Measurements from ENCODE around the gene CENPO. TPM values are rescaled to one million over a fixed set of nuclear protein-coding genes. Genes with fewer than 3 reads are reported as not detected.
"Not testable (repeated sequence)": the region's sequence is repeated elsewhere in the genome, so short reads cannot be mapped to it uniquely, and the experiment has no call there.

The CENPO gene
- total and polyA plus RNA-seq, 5 donors from 2014 or later: 1.2 to 9.2 (median 3.6) TPM

DNA sequence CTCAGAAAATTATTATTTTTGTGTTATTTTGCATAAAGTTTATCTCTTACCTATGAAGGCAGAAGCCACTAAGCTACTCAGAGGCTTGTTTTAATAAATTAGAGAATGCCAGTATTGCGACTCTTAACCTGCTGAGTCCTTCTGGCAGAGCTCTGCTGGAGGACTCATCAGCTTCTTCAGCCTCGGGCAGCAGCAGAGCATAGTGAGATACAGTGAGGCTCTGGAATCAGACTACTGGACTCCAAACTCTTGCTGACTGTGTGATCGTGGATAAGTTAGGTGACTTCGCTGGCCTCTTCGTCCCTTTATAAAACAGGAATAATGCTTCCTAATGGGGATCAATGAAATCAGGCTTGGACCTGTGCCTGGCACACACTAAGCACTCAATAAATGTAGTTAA lies 1.8 kb upstream of the CENPO start:
- no peak overlapping the region for H3K4me3 ChIP-seq (ENCODE audit: low read depth, low read length)
- H3K27ac Mint-ChIP-seq: no peak overlapping the region
- H3K36me3 Mint-ChIP-seq: peaks cover 11% of the 10 kb centered on the region
- ATAC-seq (ENCODE audit: low read depth in 2 of 2) (no peak), DNase-seq (no peak)
- H3K27me3 ChIP-seq (ENCODE audit: control insufficient read depth, insufficient read depth, low read length): no peaks in the 10 kb centered on the region
- H3K9me3 Mint-ChIP-seq: peaks cover 0 to 2% (median 0%) of the 10 kb centered on the region in 7 donors
- peaks cover 5% of the 10 kb centered on the region for H3K36me3 ChIP-seq (ENCODE audit: control insufficient read depth, insufficient read depth, low read length)
- no peaks in the 10 kb centered on the region for H3K9me3 ChIP-seq (ENCODE audit: control insufficient read depth in 2 of 2, low read length in 2 of 2)
- no peaks in the 10 kb centered on the region for H3K27me3 Mint-ChIP-seq
- H3K4me1 ChIP-seq (ENCODE audit: control insufficient read depth, insufficient read depth, low read length, poor library complexity, severe bottlenecking): peaks cover 19% of the 10 kb centered on the region
- H3K27ac ChIP-seq (ENCODE audit: insufficient read depth, low read length, poor library complexity, severe bottlenecking): no peak overlapping the region
- peaks cover 8 to 30% (median 17%) of the 10 kb centered on the region in 4 donors for H3K4me1 Mint-ChIP-seq
- H3K4me3 Mint-ChIP-seq: peak overlapping the region in 2 of 4 donors; percentile 54 to 98

GRCh38 chr2:24792542-24792873 lies 717 bp upstream of the CENPO start:
- Mint-ChIP-seq H3K27me3 (no peaks in the 10 kb centered on the region), H3K9me3 (peaks cover 0 to 2% (median 0%) of the 10 kb centered on the region in 7 donors), H3K36me3 (peaks cover 21% of the 10 kb centered on the region), H3K4me1 (peaks cover 11 to 41% (median 20%) of the 10 kb centered on the region in 4 donors), H3K4me3 (peak overlapping the region; percentile 98 to 99 (median 98)), H3K27ac (peak overlapping the region; percentile 99)
- H3K9me3 ChIP-seq (ENCODE audit: control insufficient read depth in 2 of 2, low read length in 2 of 2): no peaks in the 10 kb centered on the region
- H3K36me3 ChIP-seq (ENCODE audit: control insufficient read depth, insufficient read depth, low read length): peaks cover 5% of the 10 kb centered on the region
- H3K4me3 ChIP-seq (ENCODE audit: low read depth, low read length): peak overlapping the region; percentile 89
- ATAC-seq (ENCODE audit: low read depth in 2 of 2) (no peak), DNase-seq (no peak)
- H3K27ac ChIP-seq (ENCODE audit: insufficient read depth, low read length, poor library complexity, severe bottlenecking): peak overlapping the region; percentile 92
- H3K4me1 ChIP-seq (ENCODE audit: control insufficient read depth, insufficient read depth, low read length, poor library complexity, severe bottlenecking): peaks cover 19% of the 10 kb centered on the region
- no peaks in the 10 kb centered on the region for H3K27me3 ChIP-seq (ENCODE audit: control insufficient read depth, insufficient read depth, low read length)

- Histone ChIP-seq H3K27ac (ENCODE audit: insufficient read depth, low read length, poor library complexity, severe bottlenecking) (peak overlapping the region; percentile 31), H3K9me3 (ENCODE audit: control insufficient read depth in 2 of 2, low read length in 2 of 2) (no peaks in the 10 kb centered on the region), H3K36me3 (ENCODE audit: control insufficient read depth, insufficient read depth, low read length) (peaks cover 5% of the 10 kb centered on the region), H3K4me1 (ENCODE audit: control insufficient read depth, insufficient read depth, low read length, poor library complexity, severe bottlenecking) (peaks cover 19% of the 10 kb centered on the region), H3K27me3 (ENCODE audit: control insufficient read depth, insufficient read depth, low read length) (no peaks in the 10 kb centered on the region), H3K4me3 (ENCODE audit: low read depth, low read length) (peak overlapping the region; percentile 89)
- peak overlapping the region; percentile 98 to 99 (median 98) for H3K4me3 Mint-ChIP-seq
- H3K27me3 Mint-ChIP-seq: no peaks in the 10 kb centered on the region
- peaks cover 14 to 43% (median 22%) of the 10 kb centered on the region in 4 donors for H3K4me1 Mint-ChIP-seq
- DNase-seq: peak in 1 of 3 donors; percentile 27
- peaks cover 26% of the 10 kb centered on the region for H3K36me3 Mint-ChIP-seq
- peaks cover 0 to 4% (median 0%) of the 10 kb centered on the region in 7 donors for H3K9me3 Mint-ChIP-seq
- H3K27ac Mint-ChIP-seq: peak overlapping the region; percentile 88 to 99 (median 99)
- ATAC-seq (ENCODE audit: low read depth in 2 of 2): no peak
These were observed 673 bp downstream of the CENPO start for GRCh38 chr2:24793761-24794435.

GRCh38 chr2:24797644-24798043 lies 4.4 kb downstream of the CENPO start:
- Mint-ChIP-seq H3K9me3 (peaks cover 0 to 4% (median 0%) of the 10 kb centered on the region in 7 donors), H3K36me3 (peaks cover 25% of the 10 kb centered on the region), H3K27ac (no peak overlapping the region), H3K4me3 (peak overlapping the region in 1 of 4 donors; percentile 45), H3K27me3 (no peaks in the 10 kb centered on the region), H3K4me1 (peaks cover 11 to 33% (median 17%) of the 10 kb centered on the region in 4 donors)
- ATAC-seq (ENCODE audit: low read depth in 2 of 2): no peak
- Histone ChIP-seq H3K4me1 (ENCODE audit: control insufficient read depth, insufficient read depth, low read length, poor library complexity, severe bottlenecking) (peaks cover 12% of the 10 kb centered on the region), H3K36me3 (ENCODE audit: control insufficient read depth, insufficient read depth, low read length) (no peaks in the 10 kb centered on the region), H3K27ac (ENCODE audit: insufficient read depth, low read length, poor library complexity, severe bottlenecking) (no peak overlapping the region), H3K27me3 (ENCODE audit: control insufficient read depth, insufficient read depth, low read length) (no peaks in the 10 kb centered on the region), H3K9me3 (ENCODE audit: control insufficient read depth in 2 of 2, low read length in 2 of 2) (no peaks in the 10 kb centered on the region), H3K4me3 (ENCODE audit: low read depth, low read length) (no peak overlapping the region)
- no peak for DNase-seq

DNA sequence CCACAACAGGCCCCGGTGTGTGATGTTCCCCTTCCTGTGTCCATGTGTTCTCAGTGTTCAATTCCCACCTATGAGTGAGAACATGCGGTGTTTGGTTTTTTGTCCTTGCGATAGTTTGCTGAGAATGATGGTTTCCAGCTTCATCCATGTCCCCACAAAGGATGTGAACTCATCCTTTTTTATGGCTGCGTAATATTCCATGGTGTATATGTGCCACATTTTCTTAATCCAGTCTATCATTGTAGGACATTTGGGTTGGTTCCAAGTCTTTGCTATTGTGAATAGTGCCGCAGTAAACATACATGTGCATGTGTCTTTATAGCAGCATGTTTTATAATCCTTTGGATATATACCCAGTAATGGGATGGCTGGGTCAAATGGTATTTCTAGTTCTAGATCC lies 7.3 kb downstream of the CENPO start:
- peaks cover 43% of the 10 kb centered on the region for H3K36me3 Mint-ChIP-seq
- H3K4me1 ChIP-seq (ENCODE audit: control insufficient read depth, insufficient read depth, low read length, poor library complexity, severe bottlenecking); H3K4me3 ChIP-seq (ENCODE audit: low read depth, low read length); ATAC-seq (ENCODE audit: low read depth in 2 of 2); H3K36me3 ChIP-seq (ENCODE audit: control insufficient read depth, insufficient read depth, low read length); H3K27me3 Mint-ChIP-seq; H3K27ac Mint-ChIP-seq; DNase-seq; H3K4me3 Mint-ChIP-seq; H3K9me3 ChIP-seq (ENCODE audit: control insufficient read depth in 2 of 2, low read length in 2 of 2); H3K9me3 Mint-ChIP-seq; H3K27me3 ChIP-seq (ENCODE audit: control insufficient read depth, insufficient read depth, low read length); H3K27ac ChIP-seq (ENCODE audit: insufficient read depth, low read length, poor library complexity, severe bottlenecking): not testable (repeated sequence)
- H3K4me1 Mint-ChIP-seq: peaks cover 8 to 13% (median 11%) of the 10 kb centered on the region in 4 donors

GRCh38 chr2:24805811-24806660 lies 12.8 kb downstream of the CENPO start:
- not testable (repeated sequence) for ATAC-seq (ENCODE audit: low read depth in 2 of 2); H3K9me3 ChIP-seq (ENCODE audit: control insufficient read depth in 2 of 2, low read length in 2 of 2); H3K4me3 Mint-ChIP-seq; H3K27ac ChIP-seq (ENCODE audit: insufficient read depth, low read length, poor library complexity, severe bottlenecking); H3K36me3 ChIP-seq (ENCODE audit: control insufficient read depth, insufficient read depth, low read length); DNase-seq; H3K27me3 Mint-ChIP-seq; H3K9me3 Mint-ChIP-seq; H3K4me3 ChIP-seq (ENCODE audit: low read depth, low read length); H3K27me3 ChIP-seq (ENCODE audit: control insufficient read depth, insufficient read depth, low read length)
- H3K27ac Mint-ChIP-seq: peak overlapping the region in 2 of 3 donors; percentile 20 to 29
- H3K4me1 Mint-ChIP-seq: peaks cover 8 to 43% (median 27%) of the 10 kb centered on the region in 4 donors
- H3K4me1 ChIP-seq (ENCODE audit: control insufficient read depth, insufficient read depth, low read length, poor library complexity, severe bottlenecking): peaks cover 12% of the 10 kb centered on the region
- H3K36me3 Mint-ChIP-seq: peaks cover 33% of the 10 kb centered on the region

DNA sequence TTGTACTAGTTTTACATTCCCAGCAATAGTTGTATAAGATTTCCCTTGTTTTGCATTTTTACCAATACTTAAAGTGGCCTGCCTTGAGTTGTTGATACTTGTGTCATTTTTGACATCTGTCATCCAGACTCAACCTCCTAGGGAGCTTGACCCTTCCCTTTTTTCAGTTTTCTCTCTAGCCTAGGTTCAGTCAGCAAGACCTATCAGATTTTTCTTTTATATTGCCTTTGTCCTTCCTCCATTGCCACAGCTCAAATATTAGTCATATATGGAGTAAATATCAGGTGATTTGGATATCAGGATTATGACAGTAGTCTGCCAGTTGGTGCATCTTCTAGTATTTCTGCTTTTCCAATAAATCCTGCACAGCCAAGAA lies 13.4 kb downstream of the CENPO start:
- Mint-ChIP-seq H3K36me3 (peaks cover 33% of the 10 kb centered on the region), H3K27me3 (no peaks in the 10 kb centered on the region), H3K9me3 (peaks cover 0 to 5% (median 0%) of the 10 kb centered on the region in 7 donors), H3K4me3 (peak overlapping the region in 1 of 4 donors; percentile 32), H3K4me1 (peaks cover 8 to 43% (median 27%) of the 10 kb centered on the region in 4 donors), H3K27ac (peak overlapping the region; percentile 29 to 57 (median 34))
- ATAC-seq (ENCODE audit: low read depth in 2 of 2) (no peak), DNase-seq (no peak)
- Histone ChIP-seq H3K36me3 (ENCODE audit: control insufficient read depth, insufficient read depth, low read length) (no peaks in the 10 kb centered on the region), H3K27me3 (ENCODE audit: control insufficient read depth, insufficient read depth, low read length) (no peaks in the 10 kb centered on the region), H3K9me3 (ENCODE audit: control insufficient read depth in 2 of 2, low read length in 2 of 2) (no peaks in the 10 kb centered on the region), H3K4me1 (ENCODE audit: control insufficient read depth, insufficient read depth, low read length, poor library complexity, severe bottlenecking) (peaks cover 12% of the 10 kb centered on the region), H3K4me3 (ENCODE audit: low read depth, low read length) (no peak overlapping the region), H3K27ac (ENCODE audit: insufficient read depth, low read length, poor library complexity, severe bottlenecking) (no peak overlapping the region)
